ENCODE data around the gene TRERF1.

DNA sequence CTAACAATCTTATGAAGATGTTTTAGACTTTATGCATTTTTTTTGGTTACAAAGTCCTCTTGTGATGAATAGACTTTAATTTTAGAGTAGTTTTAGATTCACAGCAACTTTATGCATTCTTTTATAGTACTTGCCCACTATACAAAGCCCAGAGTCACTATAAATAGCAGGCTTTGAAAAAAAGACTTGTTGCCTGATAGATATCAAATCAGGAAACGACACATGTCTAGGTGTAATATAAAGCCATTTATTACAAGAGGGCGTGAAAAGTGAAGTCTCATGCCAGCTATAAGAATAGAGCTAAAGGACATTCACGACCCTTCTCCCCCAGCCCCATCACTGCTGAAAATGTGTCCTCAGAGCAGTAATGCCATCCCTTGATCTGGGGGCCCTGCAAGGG is 156.0 kb downstream of the TRERF1 start:
- TF ChIP-seq, protein P1, sequence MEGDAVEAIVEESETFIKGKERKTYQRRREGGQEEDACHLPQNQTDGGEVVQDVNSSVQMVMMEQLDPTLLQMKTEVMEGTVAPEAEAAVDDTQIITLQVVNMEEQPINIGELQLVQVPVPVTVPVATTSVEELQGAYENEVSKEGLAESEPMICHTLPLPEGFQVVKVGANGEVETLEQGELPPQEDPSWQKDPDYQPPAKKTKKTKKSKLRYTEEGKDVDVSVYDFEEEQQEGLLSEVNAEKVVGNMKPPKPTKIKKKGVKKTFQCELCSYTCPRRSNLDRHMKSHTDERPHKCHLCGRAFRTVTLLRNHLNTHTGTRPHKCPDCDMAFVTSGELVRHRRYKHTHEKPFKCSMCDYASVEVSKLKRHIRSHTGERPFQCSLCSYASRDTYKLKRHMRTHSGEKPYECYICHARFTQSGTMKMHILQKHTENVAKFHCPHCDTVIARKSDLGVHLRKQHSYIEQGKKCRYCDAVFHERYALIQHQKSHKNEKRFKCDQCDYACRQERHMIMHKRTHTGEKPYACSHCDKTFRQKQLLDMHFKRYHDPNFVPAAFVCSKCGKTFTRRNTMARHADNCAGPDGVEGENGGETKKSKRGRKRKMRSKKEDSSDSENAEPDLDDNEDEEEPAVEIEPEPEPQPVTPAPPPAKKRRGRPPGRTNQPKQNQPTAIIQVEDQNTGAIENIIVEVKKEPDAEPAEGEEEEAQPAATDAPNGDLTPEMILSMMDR (IDR thresholded peaks at IDR 0.05): no peak
- TF ChIP-seq POLR2A (IDR thresholded peaks at IDR 0.05): no peak

All from thyroid gland (tissue), 4 donors.